NCI-H1694 treated with DMSO at 0.1 percent for 48 hours (cell line): ENCODE results near the gene ISX.

Experiments
- DNase-seq: peaks from one replicate; lab custom pipeline; 2025; lab: John Stamatoyannopoulos, UW

The ISX gene

GRCh38 chr22:35113341-35113740 is 47.4 kb downstream of the ISX start:
- no peak for DNase-seq

DNA sequence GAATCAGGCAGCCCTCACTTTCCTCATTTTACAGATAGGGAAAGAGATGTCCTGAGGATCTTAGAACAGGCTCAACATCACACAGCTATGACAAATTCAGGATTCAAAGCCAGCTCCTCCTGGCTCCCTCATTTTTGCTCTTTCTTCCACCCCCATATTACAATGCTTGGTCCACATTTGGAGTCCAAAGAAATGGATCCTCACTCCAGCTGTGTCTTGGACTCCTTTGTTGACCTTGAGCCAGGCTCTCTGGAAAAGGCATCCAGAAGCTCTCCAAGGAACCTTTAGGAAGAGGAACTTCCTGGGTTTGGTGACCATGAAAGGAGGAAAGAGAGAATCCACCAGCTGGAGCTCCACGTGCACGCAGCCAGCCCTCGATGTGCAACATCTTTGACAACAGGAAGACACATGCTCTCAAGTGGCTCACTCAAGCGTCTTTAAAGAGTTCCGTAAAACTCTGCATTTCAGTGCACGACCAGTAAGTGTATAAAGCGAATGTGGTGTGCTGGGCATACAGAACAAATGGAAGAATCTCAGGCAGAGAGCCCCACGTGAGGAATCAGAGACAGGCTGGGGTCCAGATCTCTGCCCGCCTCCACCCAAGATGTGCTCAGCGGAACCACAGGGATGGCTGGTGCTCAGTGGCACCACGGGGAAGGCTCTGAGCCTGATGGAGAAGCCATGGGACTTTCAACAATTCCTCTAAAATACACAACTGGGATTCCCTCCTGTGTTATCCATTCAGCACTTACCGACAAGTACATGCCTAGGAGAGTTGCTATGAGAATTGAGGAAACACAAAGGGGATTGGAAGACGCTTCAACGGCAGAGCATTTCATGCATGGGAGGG is 48.4 kb downstream of the ISX start:
- DNase-seq = no peak

DNA sequence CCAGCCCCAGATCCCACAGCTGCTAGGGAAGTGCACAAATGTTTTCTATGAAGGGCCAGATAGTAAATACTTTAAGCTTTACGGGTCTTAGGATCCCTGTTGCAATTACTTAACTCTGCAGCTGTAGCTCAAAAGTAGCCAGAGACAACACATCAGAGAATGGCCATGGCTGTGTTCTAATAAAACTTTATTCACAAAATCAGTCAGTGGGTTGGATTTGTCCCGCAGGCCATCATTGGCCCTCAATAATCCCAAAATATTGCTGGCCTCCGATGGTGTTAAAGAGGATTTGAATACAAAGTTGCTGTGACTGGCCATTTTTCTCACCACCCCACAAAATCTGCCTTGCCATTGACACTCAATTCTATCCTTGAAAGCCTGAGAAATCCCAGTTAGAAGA is 49.6 kb downstream of the ISX start:
- DNase-seq = no peak

GRCh38 chr22:35116269-35116668 is 50.3 kb downstream of the ISX start:
- no peak for DNase-seq

GRCh38 chr22:35116817-35117216 is 50.9 kb downstream of the ISX start:
- no peak for DNase-seq

DNA sequence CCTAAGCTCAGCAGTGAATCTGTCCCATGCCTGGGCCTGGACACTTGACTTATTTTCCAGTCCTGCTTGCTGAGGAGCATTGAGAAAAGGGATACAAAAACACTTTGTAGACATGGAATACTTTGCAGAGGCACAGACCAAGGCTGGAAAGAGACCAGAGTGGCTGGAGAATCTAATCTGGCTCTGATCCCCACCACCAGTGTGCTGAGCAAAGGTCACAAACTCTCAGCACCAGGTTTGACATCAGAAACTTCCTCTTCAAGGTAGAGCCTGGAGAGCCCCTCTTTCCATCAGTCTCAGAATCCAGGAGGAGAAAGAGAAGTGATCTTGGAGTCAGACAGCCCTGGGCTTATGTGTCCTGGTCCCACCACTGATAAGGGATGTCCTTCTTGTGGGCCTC is 53.5 kb downstream of the ISX start:
- DNase-seq = no peak

DNA sequence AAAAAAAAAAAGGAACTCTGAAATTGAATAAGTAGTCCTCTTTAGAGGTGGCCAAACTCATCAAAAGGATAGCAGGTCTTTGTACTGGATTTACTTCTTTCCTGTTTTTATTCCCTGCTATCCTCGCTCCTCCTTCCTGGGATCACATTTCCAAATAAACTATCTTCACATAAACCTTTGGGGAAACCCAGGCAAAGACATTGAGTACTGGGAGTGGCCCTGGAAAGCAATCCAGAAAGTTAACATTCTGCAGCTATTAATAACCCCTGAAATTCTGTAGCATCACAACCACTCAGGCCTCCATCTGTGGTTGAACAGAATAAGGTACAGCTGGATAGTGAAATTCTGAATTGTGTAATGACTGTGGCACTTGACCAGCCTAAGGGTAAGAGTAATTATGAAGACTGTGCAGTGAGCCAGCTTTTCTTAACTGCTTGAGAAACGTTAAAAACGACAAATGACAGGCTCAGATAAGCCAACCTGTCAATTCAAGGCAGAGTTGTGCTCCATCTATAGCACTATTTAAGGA is 58.8 kb downstream of the ISX start:
- DNase-seq = no peak

- DNase-seq = no peak
Measured at GRCh38 chr22:35126993-35127392, 61.0 kb downstream of the ISX start.

DNA sequence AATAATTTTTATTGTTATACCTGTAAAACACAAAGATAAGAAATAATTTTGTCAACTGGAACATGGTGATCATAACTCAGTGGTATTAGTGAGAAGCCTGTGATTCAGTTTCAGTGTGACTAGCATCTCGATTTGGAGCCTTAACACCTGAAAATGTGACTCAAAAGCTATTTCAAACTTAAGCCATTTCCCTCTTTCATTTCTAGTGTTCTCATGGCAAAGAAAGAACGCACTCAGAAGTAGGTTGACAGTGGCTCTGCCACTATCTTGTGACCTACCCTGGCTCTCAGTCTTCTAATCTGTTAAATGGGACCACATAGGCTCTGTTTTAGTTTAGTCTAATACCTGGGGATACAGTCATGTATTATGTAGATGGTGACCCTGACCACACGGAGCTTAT is 62.7 kb downstream of the ISX start:
- no peak for DNase-seq

DNA sequence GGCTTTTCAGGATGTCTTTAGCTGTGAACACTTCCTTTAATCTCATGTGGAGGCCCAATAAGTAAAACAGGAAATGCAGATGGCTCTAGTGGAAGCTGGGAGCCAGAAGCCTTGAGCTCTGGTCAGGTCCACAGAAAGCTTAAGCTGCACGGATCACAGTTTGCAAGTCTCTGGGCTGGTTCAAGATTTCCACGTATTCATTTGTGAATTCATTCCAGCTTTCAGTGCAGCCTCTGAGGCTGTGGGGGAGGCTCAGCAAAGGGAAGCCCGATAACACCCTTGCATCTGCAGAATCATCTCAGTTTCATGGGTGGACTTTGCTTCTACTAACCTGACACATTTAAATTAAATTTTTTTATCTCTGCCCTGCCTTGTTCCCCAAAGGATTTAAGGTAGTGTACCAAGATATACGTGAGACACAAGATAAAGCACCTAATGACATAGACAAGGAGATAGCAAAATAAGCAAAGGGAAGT is 65.6 kb downstream of the ISX start:
- DNase-seq = no peak

- DNase-seq = no peak
Measured at GRCh38 chr22:35132568-35132967, 66.6 kb downstream of the ISX start.

GRCh38 chr22:35133702-35134380 is 67.9 kb downstream of the ISX start:
- DNase-seq = no peak

- no peak for DNase-seq
Measured at GRCh38 chr22:35134637-35135036, 68.7 kb downstream of the ISX start.

- DNase-seq = no peak
Measured at GRCh38 chr22:35135165-35135564, 69.2 kb downstream of the ISX start.
